HL-60 (cell line): ENCODE results near the gene NDUFB7.

Source experiments
- GABPA ChIP-seq: IDR thresholded peaks from 2 replicates; pipeline ENCODE4 v1.6.1; 2012; ENCODE audit warnings: low read depth
- POLR2AphosphoS5 ChIP-seq: IDR thresholded peaks from 2 replicates; pipeline ENCODE4 v1.6.1; 2012; ENCODE audit warnings: low read depth
- REST ChIP-seq: IDR thresholded peaks from 2 replicates; pipeline ENCODE4 v1.6.1; 2012; ENCODE audit warnings: low read depth; ENCODE audit not compliant: insufficient replicate concordance
- SPI1 ChIP-seq: IDR thresholded peaks from 2 replicates; pipeline ENCODE4 v1.6.1; 2012; ENCODE audit warnings: low read depth, mild to moderate bottlenecking, borderline replicate concordance
- TF ChIP-seq, protein P1 (sequence below): IDR thresholded peaks from one replicate; pipeline ENCODE4 v1.5.1; 2011; ENCODE audit warnings: low read length, control low read depth, inconsistent platforms; ENCODE audit not compliant: insufficient read depth

GRCh38 chr19:14530005-14530348 lies 41.9 kb downstream of the NDUFB7 start:
- no peak for TF ChIP-seq POLR2AphosphoS5
- TF ChIP-seq, protein P1, sequence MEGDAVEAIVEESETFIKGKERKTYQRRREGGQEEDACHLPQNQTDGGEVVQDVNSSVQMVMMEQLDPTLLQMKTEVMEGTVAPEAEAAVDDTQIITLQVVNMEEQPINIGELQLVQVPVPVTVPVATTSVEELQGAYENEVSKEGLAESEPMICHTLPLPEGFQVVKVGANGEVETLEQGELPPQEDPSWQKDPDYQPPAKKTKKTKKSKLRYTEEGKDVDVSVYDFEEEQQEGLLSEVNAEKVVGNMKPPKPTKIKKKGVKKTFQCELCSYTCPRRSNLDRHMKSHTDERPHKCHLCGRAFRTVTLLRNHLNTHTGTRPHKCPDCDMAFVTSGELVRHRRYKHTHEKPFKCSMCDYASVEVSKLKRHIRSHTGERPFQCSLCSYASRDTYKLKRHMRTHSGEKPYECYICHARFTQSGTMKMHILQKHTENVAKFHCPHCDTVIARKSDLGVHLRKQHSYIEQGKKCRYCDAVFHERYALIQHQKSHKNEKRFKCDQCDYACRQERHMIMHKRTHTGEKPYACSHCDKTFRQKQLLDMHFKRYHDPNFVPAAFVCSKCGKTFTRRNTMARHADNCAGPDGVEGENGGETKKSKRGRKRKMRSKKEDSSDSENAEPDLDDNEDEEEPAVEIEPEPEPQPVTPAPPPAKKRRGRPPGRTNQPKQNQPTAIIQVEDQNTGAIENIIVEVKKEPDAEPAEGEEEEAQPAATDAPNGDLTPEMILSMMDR, result no peak
- TF ChIP-seq GABPA, result no peak
- TF ChIP-seq SPI1, result no peak
- TF ChIP-seq REST, result no peak
